Measurements from ENCODE around the gene RBM33. TPM values are rescaled to one million over a fixed set of nuclear protein-coding genes. Genes with fewer than 3 reads are reported as not detected.

Gene RBM33
- polyA plus RNA-seq, 1 donor (not counting 4 experiments of a cell fraction or from before 2014, with no cell fraction given) = 8.9 TPM

DNA sequence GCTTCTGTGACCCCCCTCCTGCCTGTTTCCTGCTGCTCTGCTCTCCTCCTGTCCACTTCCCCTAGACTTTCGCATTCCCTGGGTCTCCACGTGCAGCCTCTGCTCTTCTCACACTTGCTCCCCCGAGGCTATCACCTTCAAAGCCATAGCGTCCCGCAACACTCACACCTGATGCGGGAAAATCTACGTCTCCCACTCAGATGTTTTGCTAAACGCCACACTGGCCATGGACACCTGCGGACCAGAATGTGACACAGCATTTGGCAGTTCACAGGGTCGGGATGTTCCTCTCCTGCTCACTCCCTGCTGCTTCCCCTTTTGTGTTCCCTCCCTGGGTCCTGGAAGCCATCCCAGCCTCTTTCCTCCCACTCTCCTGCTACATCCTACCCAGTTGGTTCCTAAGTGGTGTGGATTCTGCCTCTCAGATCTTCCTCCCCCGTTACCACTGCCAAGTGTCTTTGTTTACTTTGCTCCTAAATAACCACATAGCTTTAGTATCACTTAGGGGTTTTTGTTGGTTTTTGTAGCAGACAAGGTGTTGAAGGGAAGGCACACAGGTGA is 33.7 kb upstream of the RBM33 start:
- no peaks in the 10 kb centered on the region for H3K79me2 ChIP-seq (ENCODE audit: control insufficient read depth, insufficient read depth, low read length)
- H4K20me1 ChIP-seq (ENCODE audit: control insufficient read depth, extremely low read depth, insufficient read depth, low read length) = no peaks in the 10 kb centered on the region
- H2AFZ ChIP-seq (ENCODE audit: control insufficient read depth, low read length) = no peak overlapping the region
- H3K27me3 ChIP-seq (ENCODE audit: control insufficient read depth, extremely low read depth, insufficient read depth, low read length) = no peaks in the 10 kb centered on the region
- DNase-seq (ENCODE audit: low read depth, low spot score) (no peak), FAIRE-seq (no peak)
- H3K9ac ChIP-seq (ENCODE audit: control insufficient read depth, extremely low read depth, insufficient read depth, low read length) = no peak overlapping the region
- no peak overlapping the region for H3K4me3 ChIP-seq (ENCODE audit: control insufficient read depth in 2 of 3, extremely low read depth in 1 of 3, insufficient read depth in 2 of 3, low read depth in 1 of 3, low read length in 3 of 3)
- H3K4me1 ChIP-seq (ENCODE audit: control insufficient read depth, extremely low read depth, insufficient read depth, low read length) = no peaks in the 10 kb centered on the region
- no peaks in the 10 kb centered on the region for H3K36me3 ChIP-seq (ENCODE audit: control insufficient read depth in 2 of 2, extremely low read depth in 1 of 2, insufficient read depth in 2 of 2, low read length in 2 of 2)
- H3K9me3 ChIP-seq (ENCODE audit: control insufficient read depth, low read depth, low read length) = no peaks in the 10 kb centered on the region
- TF ChIP-seq, protein P1, sequence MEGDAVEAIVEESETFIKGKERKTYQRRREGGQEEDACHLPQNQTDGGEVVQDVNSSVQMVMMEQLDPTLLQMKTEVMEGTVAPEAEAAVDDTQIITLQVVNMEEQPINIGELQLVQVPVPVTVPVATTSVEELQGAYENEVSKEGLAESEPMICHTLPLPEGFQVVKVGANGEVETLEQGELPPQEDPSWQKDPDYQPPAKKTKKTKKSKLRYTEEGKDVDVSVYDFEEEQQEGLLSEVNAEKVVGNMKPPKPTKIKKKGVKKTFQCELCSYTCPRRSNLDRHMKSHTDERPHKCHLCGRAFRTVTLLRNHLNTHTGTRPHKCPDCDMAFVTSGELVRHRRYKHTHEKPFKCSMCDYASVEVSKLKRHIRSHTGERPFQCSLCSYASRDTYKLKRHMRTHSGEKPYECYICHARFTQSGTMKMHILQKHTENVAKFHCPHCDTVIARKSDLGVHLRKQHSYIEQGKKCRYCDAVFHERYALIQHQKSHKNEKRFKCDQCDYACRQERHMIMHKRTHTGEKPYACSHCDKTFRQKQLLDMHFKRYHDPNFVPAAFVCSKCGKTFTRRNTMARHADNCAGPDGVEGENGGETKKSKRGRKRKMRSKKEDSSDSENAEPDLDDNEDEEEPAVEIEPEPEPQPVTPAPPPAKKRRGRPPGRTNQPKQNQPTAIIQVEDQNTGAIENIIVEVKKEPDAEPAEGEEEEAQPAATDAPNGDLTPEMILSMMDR (optimal IDR thresholded peaks at IDR 0.05 in 1 of 3, IDR thresholded peaks at IDR 0.05 in 1 of 3, conservative IDR thresholded peaks at IDR 0.05 in 1 of 3; ENCODE audit: extremely low read depth in 1 of 3, insufficient read depth in 2 of 3, low read length in 3 of 3) = no peak
- TF ChIP-seq EZH2 (IDR thresholded peaks at IDR 0.05; ENCODE audit: low read length) = no peak
- no peak overlapping the region for H3K27ac ChIP-seq (ENCODE audit: control insufficient read depth, insufficient read depth, low read length)
- H3K4me2 ChIP-seq (ENCODE audit: control insufficient read depth, extremely low read depth, insufficient read depth, low read depth, low read length) = no peak overlapping the region
- dilution Hi-C loops (cut with MboI; ENCODE audit: extremely low pct_ligation_motif_present, low sequenced_read_pairs) = no loop called here
- H3K9me1 ChIP-seq (ENCODE audit: control insufficient read depth, extremely low read depth, insufficient read depth, low read length) = no peaks in the 10 kb centered on the region

DNA sequence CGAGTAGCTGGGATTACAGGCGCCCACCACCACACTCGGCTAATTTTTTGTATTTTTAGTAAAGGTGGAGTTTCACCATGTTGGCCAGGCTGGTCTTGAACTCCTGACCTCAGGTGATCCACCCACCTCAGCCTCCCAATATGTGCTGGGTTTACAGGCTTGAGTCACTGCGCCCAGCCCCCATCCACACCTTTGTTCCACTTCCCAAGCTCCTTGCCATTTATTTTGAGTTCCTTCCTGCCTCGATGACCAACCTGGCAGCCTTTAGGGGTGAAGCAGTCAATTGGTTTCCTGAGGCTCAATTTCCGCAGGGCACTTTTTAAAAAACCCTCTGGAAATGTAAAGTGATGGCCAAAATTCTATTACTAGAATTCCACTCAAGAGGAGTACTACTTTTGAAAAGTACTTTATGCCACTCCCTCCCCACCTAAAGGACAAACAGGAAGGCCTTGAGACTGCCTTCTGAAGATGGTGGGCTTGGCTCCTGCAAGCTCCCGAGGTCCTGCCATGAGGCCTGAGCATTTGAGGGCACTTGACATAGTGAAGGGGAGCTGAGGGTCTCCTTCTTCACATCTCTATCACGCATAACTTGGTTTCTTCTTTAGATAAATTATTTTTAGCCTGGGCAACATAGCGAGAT is 32.5 kb upstream of the RBM33 start:
- H3K27me3 ChIP-seq (ENCODE audit: control insufficient read depth, extremely low read depth, insufficient read depth, low read length) = no peaks in the 10 kb centered on the region
- no peak overlapping the region for H3K4me3 ChIP-seq (ENCODE audit: control insufficient read depth in 2 of 3, extremely low read depth in 1 of 3, insufficient read depth in 2 of 3, low read depth in 1 of 3, low read length in 3 of 3)
- dilution Hi-C loops (cut with MboI; ENCODE audit: extremely low pct_ligation_motif_present, low sequenced_read_pairs) = no loop called here
- H3K4me1 ChIP-seq (ENCODE audit: control insufficient read depth, extremely low read depth, insufficient read depth, low read length) = no peaks in the 10 kb centered on the region
- FAIRE-seq (no peak), DNase-seq (ENCODE audit: low read depth, low spot score) (no peak)
- no peaks in the 10 kb centered on the region for H3K9me1 ChIP-seq (ENCODE audit: control insufficient read depth, extremely low read depth, insufficient read depth, low read length)
- no peak overlapping the region for H2AFZ ChIP-seq (ENCODE audit: control insufficient read depth, low read length)
- H3K9me3 ChIP-seq (ENCODE audit: control insufficient read depth, low read depth, low read length) = no peaks in the 10 kb centered on the region
- no peak overlapping the region for H3K9ac ChIP-seq (ENCODE audit: control insufficient read depth, extremely low read depth, insufficient read depth, low read length)
- H3K4me2 ChIP-seq (ENCODE audit: control insufficient read depth, extremely low read depth, insufficient read depth, low read depth, low read length) = no peak overlapping the region
- no peaks in the 10 kb centered on the region for H3K36me3 ChIP-seq (ENCODE audit: control insufficient read depth in 2 of 2, extremely low read depth in 1 of 2, insufficient read depth in 2 of 2, low read length in 2 of 2)
- H4K20me1 ChIP-seq (ENCODE audit: control insufficient read depth, extremely low read depth, insufficient read depth, low read length) = no peaks in the 10 kb centered on the region
- TF ChIP-seq, protein P1 (optimal IDR thresholded peaks at IDR 0.05 in 1 of 3, IDR thresholded peaks at IDR 0.05 in 1 of 3, conservative IDR thresholded peaks at IDR 0.05 in 1 of 3; ENCODE audit: extremely low read depth in 1 of 3, insufficient read depth in 2 of 3, low read length in 3 of 3) = no peak
- TF ChIP-seq EZH2 (IDR thresholded peaks at IDR 0.05; ENCODE audit: low read length) = no peak
- no peak overlapping the region for H3K27ac ChIP-seq (ENCODE audit: control insufficient read depth, insufficient read depth, low read length)
- H3K79me2 ChIP-seq (ENCODE audit: control insufficient read depth, insufficient read depth, low read length) = no peaks in the 10 kb centered on the region
